CD4-positive, CD25-positive, alpha-beta regulatory T cell (primary cell): ENCODE data around the gene SMTNL1. TPM values are rescaled to one million over a fixed set of nuclear protein-coding genes. Genes with fewer than 3 reads are reported as not detected.
A peak's percentile ranks its signal among the peaks of the same experiment; 100 is the strongest.

Source experiments
- ATAC-seq, 2 donors: fragments of 150-1000 bp; cut with Tn5 transposase; one replicate each; pipeline ENCODE4 v1.10.0; 2021; ENCODE audit warnings: low read depth in 2 of 2, moderate number of reproducible peaks in 2 of 2, moderate library complexity in 1 of 2
- DNase-seq, 3 donors: peaks; one replicate each; pipeline versions ENCODE4 v3.0.0 to v3.0.0-alpha.2; 2012 to 2022; ENCODE audit warnings: mixed read lengths in 1 of 3
- H3K27ac ChIP-seq: one replicate; pipeline ENCODE4 v1.7.0; 2013; ENCODE audit warnings: mild to moderate bottlenecking, low read length; ENCODE audit not compliant: insufficient read depth, poor library complexity, severe bottlenecking
- H3K27me3 ChIP-seq: one replicate; pipeline ENCODE4 v1.7.0; 2013; ENCODE audit warnings: low read length; ENCODE audit not compliant: control insufficient read depth, insufficient read depth
- H3K36me3 ChIP-seq: one replicate; pipeline ENCODE4 v1.7.0; 2013; ENCODE audit warnings: mild to moderate bottlenecking, low read length, moderate library complexity; ENCODE audit not compliant: control insufficient read depth, insufficient read depth
- H3K4me1 ChIP-seq: 2 replicates; pipeline ENCODE4 v1.7.0; 2013; ENCODE audit warnings: mild to moderate bottlenecking, low read length; ENCODE audit not compliant: insufficient read depth, control insufficient read depth, poor library complexity, severe bottlenecking
- H3K4me3 ChIP-seq: one replicate; pipeline ENCODE4 v1.7.0; 2013; ENCODE audit warnings: low read depth, mild to moderate bottlenecking, low read length, moderate library complexity
- H3K9me3 ChIP-seq, 2 experiments: 1 replicate in 1 of 2; 2 replicates in 1 of 2; pipeline ENCODE4 v1.7.0; 2013; ENCODE audit warnings: low read length in 2 of 2, mild to moderate bottlenecking in 1 of 2, moderate library complexity in 1 of 2; ENCODE audit not compliant: control insufficient read depth in 2 of 2
- H3K27ac Mint-ChIP-seq, 3 donors: one replicate each; pipeline ENCODE4 v1.8.0; 2020 to 2022; ENCODE audit warnings: mild to moderate bottlenecking in 3 of 3, mixed read lengths in 3 of 3, moderate library complexity in 2 of 3
- H3K27me3 Mint-ChIP-seq: one replicate; pipeline ENCODE4 v1.8.0; 2022; ENCODE audit warnings: mild to moderate bottlenecking, mixed read lengths
- H3K36me3 Mint-ChIP-seq: one replicate; pipeline ENCODE4 v1.8.0; 2020; ENCODE audit warnings: mixed read lengths
- H3K4me1 Mint-ChIP-seq, 4 donors: one replicate each; pipeline ENCODE4 v1.8.0; 2020 to 2022; ENCODE audit warnings: mixed read lengths in 4 of 4, mild to moderate bottlenecking in 1 of 4
- H3K4me3 Mint-ChIP-seq, 4 donors: one replicate each; pipeline ENCODE4 v1.8.0; 2020 to 2022; ENCODE audit warnings: mild to moderate bottlenecking in 4 of 4, mixed read lengths in 4 of 4, moderate library complexity in 3 of 4
- H3K9me3 Mint-ChIP-seq, 7 donors: one replicate each; pipeline ENCODE4 v1.8.0; 2020 to 2022; ENCODE audit warnings: mixed read lengths in 7 of 7, mild to moderate bottlenecking in 3 of 7, moderate library complexity in 2 of 7
- polyA plus RNA-seq, 4 donors: library from polyadenylated mRNA; unstranded; fragments of 300-500 nt; fragmentation: Illumina TruSeq; gene quantifications; one replicate each; pipeline ENCODE4 v1.2.3, GENCODE V29; 2021
- total RNA-seq: library from RNA; stranded (reverse); gene quantifications from one replicate; pipeline ENCODE4 v1.2.3, GENCODE V29; 2022

SMTNL1 gene
- total and polyA plus RNA-seq, 5 donors from 2014 or later, result 0.21 to 0.36 TPM; not detected in 3

- no peaks in the 10 kb centered on the region for H3K9me3 Mint-ChIP-seq
- Histone ChIP-seq H3K4me3 (no peak overlapping the region), H3K27ac (no peak overlapping the region), H3K9me3 (no peaks in the 10 kb centered on the region), H3K36me3 (peaks cover 33% of the 10 kb centered on the region), H3K4me1 (no peaks in the 10 kb centered on the region), H3K27me3 (no peaks in the 10 kb centered on the region)
- DNase-seq (no peak), ATAC-seq (no peak)
- no peaks in the 10 kb centered on the region for H3K27me3 Mint-ChIP-seq
- peaks cover 19% of the 10 kb centered on the region for H3K36me3 Mint-ChIP-seq
- no peaks in the 10 kb centered on the region for H3K4me1 Mint-ChIP-seq
- no peak overlapping the region for H3K4me3 Mint-ChIP-seq
- H3K27ac Mint-ChIP-seq, result peak overlapping the region in 1 of 3 donors; percentile 29
Observed at GRCh38 chr11:57497303-57498247, 39.8 kb upstream of the SMTNL1 start.

DNA sequence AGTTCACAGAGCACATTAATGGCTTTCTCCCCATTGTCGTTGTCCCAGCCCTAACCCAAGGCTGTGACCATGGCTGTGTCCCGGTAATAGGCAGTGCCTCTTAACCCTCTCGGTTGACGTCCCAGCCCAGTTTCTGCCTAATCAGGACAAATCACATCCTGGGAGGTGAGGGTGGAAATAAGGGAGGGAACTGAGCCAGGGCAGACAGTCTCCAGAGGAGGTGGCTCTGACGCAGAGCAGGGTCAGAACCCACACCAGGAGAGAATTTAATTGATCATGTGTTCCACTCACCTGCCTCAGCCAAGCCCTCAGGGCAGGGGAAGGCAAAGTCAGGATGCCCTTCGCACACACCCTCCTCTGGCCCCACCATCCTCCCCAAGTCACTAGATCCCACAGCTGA lies 38.9 kb upstream of the SMTNL1 start:
- Mint-ChIP-seq H3K36me3 (peaks cover 19% of the 10 kb centered on the region), H3K27ac (peak overlapping the region in 1 of 3 donors; percentile 29), H3K9me3 (no peaks in the 10 kb centered on the region), H3K27me3 (no peaks in the 10 kb centered on the region), H3K4me3 (no peak overlapping the region), H3K4me1 (no peaks in the 10 kb centered on the region)
- H3K4me3 ChIP-seq, result no peak overlapping the region
- H3K27ac ChIP-seq, result no peak overlapping the region
- H3K4me1 ChIP-seq, result no peaks in the 10 kb centered on the region
- DNase-seq (no peak), ATAC-seq (no peak)
- no peaks in the 10 kb centered on the region for H3K9me3 ChIP-seq
- H3K36me3 ChIP-seq, result peaks cover 33% of the 10 kb centered on the region
- H3K27me3 ChIP-seq, result no peaks in the 10 kb centered on the region

- H3K9me3 Mint-ChIP-seq, result no peaks in the 10 kb centered on the region
- Histone ChIP-seq H3K27me3 (no peaks in the 10 kb centered on the region), H3K4me1 (no peaks in the 10 kb centered on the region), H3K36me3 (peaks cover 33% of the 10 kb centered on the region), H3K4me3 (no peak overlapping the region), H3K9me3 (no peaks in the 10 kb centered on the region), H3K27ac (no peak overlapping the region)
- H3K27me3 Mint-ChIP-seq, result no peaks in the 10 kb centered on the region
- peaks cover 0 to 2% (median 1%) of the 10 kb centered on the region in 4 donors for H3K4me1 Mint-ChIP-seq
- peaks cover 22% of the 10 kb centered on the region for H3K36me3 Mint-ChIP-seq
- no peak overlapping the region for H3K4me3 Mint-ChIP-seq
- H3K27ac Mint-ChIP-seq, result no peak overlapping the region
- DNase-seq (no peak), ATAC-seq (peak in 1 of 2 donors; percentile 20)
Observed at GRCh38 chr11:57499413-57499982, 37.9 kb upstream of the SMTNL1 start.

DNA sequence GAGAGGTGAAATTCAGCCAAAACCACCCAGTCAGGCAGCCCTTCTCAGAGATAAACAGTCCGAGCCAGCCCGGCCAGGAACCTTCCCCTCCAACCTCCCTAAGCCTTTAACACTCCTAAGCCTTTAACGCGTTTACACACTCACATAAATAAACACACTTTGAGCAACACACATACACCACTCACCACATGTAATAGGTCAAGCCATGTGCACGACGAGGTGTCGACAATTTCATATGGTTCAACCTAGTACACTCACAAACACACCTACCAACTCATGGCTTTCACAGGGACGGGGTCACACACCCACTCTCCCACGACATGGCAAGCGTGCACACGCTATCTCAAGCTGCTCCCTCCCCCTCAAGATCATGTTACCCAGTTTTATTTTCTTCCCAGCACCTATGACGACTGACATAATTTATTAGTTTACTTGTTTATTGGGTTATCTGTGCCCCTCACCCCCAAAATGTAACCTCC lies 37.4 kb upstream of the SMTNL1 start:
- H3K27me3 Mint-ChIP-seq, result no peaks in the 10 kb centered on the region
- H3K36me3 ChIP-seq, result peaks cover 33% of the 10 kb centered on the region
- no peaks in the 10 kb centered on the region for H3K9me3 ChIP-seq
- H3K27ac ChIP-seq, result no peak overlapping the region
- no peak overlapping the region for H3K4me3 ChIP-seq
- no peak overlapping the region for H3K27ac Mint-ChIP-seq
- H3K9me3 Mint-ChIP-seq, result no peaks in the 10 kb centered on the region
- DNase-seq (no peak), ATAC-seq (no peak)
- no peaks in the 10 kb centered on the region for H3K27me3 ChIP-seq
- H3K4me1 ChIP-seq, result no peaks in the 10 kb centered on the region
- H3K4me1 Mint-ChIP-seq, result peaks cover 0 to 2% (median 1%) of the 10 kb centered on the region in 4 donors
- H3K36me3 Mint-ChIP-seq, result peaks cover 22% of the 10 kb centered on the region
- H3K4me3 Mint-ChIP-seq, result no peak overlapping the region

DNA sequence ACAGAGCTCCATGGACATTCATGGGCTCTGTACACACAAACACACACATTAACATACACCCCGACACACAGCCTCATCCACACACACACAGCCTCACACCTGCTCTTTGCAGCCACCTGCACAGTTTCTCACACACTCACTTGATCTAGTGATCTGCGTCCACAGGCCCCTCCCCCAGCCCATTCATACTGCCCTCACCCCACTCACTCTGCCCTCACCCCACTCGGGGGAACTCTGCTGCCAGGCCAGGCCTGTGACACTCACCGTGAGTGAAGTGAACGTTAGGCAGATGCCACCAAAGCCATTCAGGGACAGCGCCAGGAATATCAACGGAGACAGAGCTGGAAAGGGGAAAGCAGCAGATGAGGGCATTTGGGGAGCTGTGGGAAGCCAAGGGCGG lies 36.9 kb upstream of the SMTNL1 start:
- Mint-ChIP-seq H3K4me1 (peaks cover 0 to 2% (median 1%) of the 10 kb centered on the region in 4 donors), H3K27me3 (no peaks in the 10 kb centered on the region), H3K4me3 (no peak overlapping the region), H3K36me3 (peaks cover 22% of the 10 kb centered on the region), H3K27ac (no peak overlapping the region), H3K9me3 (no peaks in the 10 kb centered on the region)
- no peak overlapping the region for H3K27ac ChIP-seq
- H3K4me1 ChIP-seq, result no peaks in the 10 kb centered on the region
- no peak for ATAC-seq
- no peak for DNase-seq
- no peak overlapping the region for H3K4me3 ChIP-seq
- peaks cover 33% of the 10 kb centered on the region for H3K36me3 ChIP-seq
- H3K9me3 ChIP-seq, result no peaks in the 10 kb centered on the region
- H3K27me3 ChIP-seq, result no peaks in the 10 kb centered on the region

GRCh38 chr11:57500926-57501325 lies 36.5 kb upstream of the SMTNL1 start:
- Mint-ChIP-seq H3K4me3 (no peak overlapping the region), H3K36me3 (peaks cover 21% of the 10 kb centered on the region), H3K27ac (no peak overlapping the region), H3K27me3 (no peaks in the 10 kb centered on the region), H3K9me3 (no peaks in the 10 kb centered on the region), H3K4me1 (peaks cover 0 to 2% (median 1%) of the 10 kb centered on the region in 4 donors)
- H3K9me3 ChIP-seq, result no peaks in the 10 kb centered on the region
- H3K4me3 ChIP-seq, result no peak overlapping the region
- H3K4me1 ChIP-seq, result no peaks in the 10 kb centered on the region
- no peak overlapping the region for H3K27ac ChIP-seq
- H3K27me3 ChIP-seq, result no peaks in the 10 kb centered on the region
- ATAC-seq (no peak), DNase-seq (no peak)
- H3K36me3 ChIP-seq, result peaks cover 33% of the 10 kb centered on the region

DNA sequence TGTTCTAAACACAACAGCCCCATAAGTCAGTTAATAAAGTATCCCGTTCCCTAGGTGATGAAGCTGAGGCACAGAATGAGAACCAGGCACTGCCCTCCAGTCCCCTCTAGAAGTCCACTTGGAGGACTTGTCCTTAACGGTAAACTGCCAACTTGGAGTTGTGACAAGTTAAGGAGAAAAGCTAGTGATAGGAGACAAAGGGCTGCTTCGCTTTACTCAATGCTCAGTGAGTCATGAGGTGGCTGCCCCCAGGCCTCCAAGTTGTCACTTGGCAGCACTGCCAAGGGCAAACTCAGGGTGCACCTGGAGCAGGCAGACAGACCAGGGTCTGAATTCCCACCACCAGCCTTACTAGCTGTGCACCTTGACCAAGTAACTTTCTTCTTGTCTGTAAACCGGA lies 35.4 kb upstream of the SMTNL1 start:
- H3K4me3 Mint-ChIP-seq, result no peak overlapping the region
- H3K4me3 ChIP-seq, result no peak overlapping the region
- H3K27ac Mint-ChIP-seq, result peak overlapping the region in 1 of 3 donors; percentile 15
- DNase-seq (no peak), ATAC-seq (no peak)
- H3K27me3 ChIP-seq, result no peaks in the 10 kb centered on the region
- H3K36me3 ChIP-seq, result peaks cover 33% of the 10 kb centered on the region
- peaks cover 17% of the 10 kb centered on the region for H3K36me3 Mint-ChIP-seq
- H3K27ac ChIP-seq, result no peak overlapping the region
- peaks cover 0 to 8% (median 1%) of the 10 kb centered on the region in 4 donors for H3K4me1 Mint-ChIP-seq
- H3K4me1 ChIP-seq, result no peaks in the 10 kb centered on the region
- H3K9me3 ChIP-seq, result no peaks in the 10 kb centered on the region
- H3K9me3 Mint-ChIP-seq, result no peaks in the 10 kb centered on the region
- no peaks in the 10 kb centered on the region for H3K27me3 Mint-ChIP-seq
